SK-N-SH treated with all-trans-retinoic acid at 6 μM for 48 hours (cell line): ENCODE results near the gene TWIST2.

Source experiments
- ATAC-seq: fragments of 200-7000 bp; cut with Tn5 transposase; 3 replicates; pipeline ENCODE4 v1.9.1; 2020; ENCODE audit warnings: mild to moderate bottlenecking, moderate library complexity
- ARNTL ChIP-seq: fragments of 450-650 bp; formaldehyde crosslinking; IDR thresholded peaks from 2 replicates; pipeline ENCODE4 v1.5.0; 2020; ENCODE audit warnings: low read depth, mild to moderate bottlenecking, moderate library complexity, borderline replicate concordance
- BACH2 ChIP-seq: fragments of 250-450 bp; sonication (Bioruptor Pico); IDR thresholded peaks from 2 replicates; pipeline ENCODE4 v1.9.0; 2021; ENCODE audit warnings: mild to moderate bottlenecking, borderline replicate concordance
- CREB5 ChIP-seq: fragments of 250-450 bp; sonication (Bioruptor Pico); IDR thresholded peaks from 2 replicates; pipeline ENCODE4 v1.5.1; 2020; ENCODE audit warnings: low read depth, mild to moderate bottlenecking, moderate library complexity
- CSRNP3 ChIP-seq: fragments of 250-450 bp; sonication (Bioruptor Pico); IDR thresholded peaks from 2 replicates; pipeline ENCODE4 v1.5.1; 2021; ENCODE audit warnings: mild to moderate bottlenecking, moderate library complexity
- ESRRG ChIP-seq: fragments of 250-450 bp; sonication (Bioruptor Pico); IDR thresholded peaks from 2 replicates; pipeline ENCODE4 v1.6.1; 2021; ENCODE audit warnings: mild to moderate bottlenecking
- ISL1 ChIP-seq: fragments of 250-450 bp; sonication (Bioruptor Pico); IDR thresholded peaks from 2 replicates; pipeline ENCODE4 v2.1.2; 2022; ENCODE audit warnings: mild to moderate bottlenecking, moderate library complexity
- OSR1 ChIP-seq: fragments of 250-450 bp; sonication (Bioruptor Pico); IDR thresholded peaks from 2 replicates; pipeline ENCODE4 v1.8.0; 2022; ENCODE audit warnings: moderate library complexity, mild to moderate bottlenecking, inconsistent platforms
- POU6F1 ChIP-seq: fragments of 250-450 bp; sonication (Bioruptor Pico); IDR thresholded peaks from 2 replicates; pipeline ENCODE4 v1.8.0; 2021; ENCODE audit warnings: low read depth, mild to moderate bottlenecking, moderate library complexity, borderline replicate concordance
- PPARA ChIP-seq: fragments of 250-450 bp; sonication (Bioruptor Pico); IDR thresholded peaks from 2 replicates; pipeline ENCODE4 v1.5.0; 2020; ENCODE audit warnings: mild to moderate bottlenecking, borderline replicate concordance
- RARB ChIP-seq: fragments of 250-450 bp; sonication (Bioruptor Pico); IDR thresholded peaks from 2 replicates; pipeline ENCODE4 v1.8.0; 2021; ENCODE audit warnings: mild to moderate bottlenecking, moderate library complexity
- TCF4 ChIP-seq: fragments of 250-450 bp; sonication (Bioruptor Pico); IDR thresholded peaks from 2 replicates; pipeline ENCODE4 v1.8.0; 2021; ENCODE audit warnings: mild to moderate bottlenecking, moderate library complexity, borderline replicate concordance
- TOX ChIP-seq: fragments of 250-450 bp; sonication (Bioruptor Pico); IDR thresholded peaks from 2 replicates; pipeline ENCODE4 v1.8.0; 2021; ENCODE audit warnings: mild to moderate bottlenecking, moderate library complexity, borderline replicate concordance
- TSHZ2 ChIP-seq: fragments of 250-450 bp; sonication (Bioruptor Pico); IDR thresholded peaks from 2 replicates; pipeline ENCODE4 v1.5.0; 2020; ENCODE audit warnings: mild to moderate bottlenecking, moderate library complexity
- ZFP3 ChIP-seq: fragments of 250-450 bp; sonication (Bioruptor Pico); IDR thresholded peaks from 2 replicates; pipeline ENCODE4 v1.5.0; 2020; ENCODE audit warnings: mild to moderate bottlenecking, moderate library complexity
- ZNF565 ChIP-seq: fragments of 450-650 bp; formaldehyde crosslinking; conservative IDR thresholded peaks from 2 replicates; pipeline ENCODE4 v1.5.0; 2020; ENCODE audit warnings: low read depth, mild to moderate bottlenecking, moderate library complexity
- ZNF70 ChIP-seq: fragments of 450-650 bp; formaldehyde crosslinking; IDR thresholded peaks from 2 replicates; pipeline ENCODE4 v1.5.0; 2020; ENCODE audit warnings: mild to moderate bottlenecking, moderate library complexity
- ZNF8 ChIP-seq: fragments of 450-650 bp; formaldehyde crosslinking; IDR thresholded peaks from 2 replicates; pipeline ENCODE4 v1.5.0; 2020; ENCODE audit warnings: mild to moderate bottlenecking, moderate library complexity
- TF ChIP-seq, protein P1 (sequence below): fragments of 250-450 bp; sonication (Bioruptor Pico); IDR thresholded peaks from 2 replicates; pipeline ENCODE4 v1.8.0; 2020; ENCODE audit warnings: mild to moderate bottlenecking, moderate library complexity, borderline replicate concordance

Gene TWIST2

DNA sequence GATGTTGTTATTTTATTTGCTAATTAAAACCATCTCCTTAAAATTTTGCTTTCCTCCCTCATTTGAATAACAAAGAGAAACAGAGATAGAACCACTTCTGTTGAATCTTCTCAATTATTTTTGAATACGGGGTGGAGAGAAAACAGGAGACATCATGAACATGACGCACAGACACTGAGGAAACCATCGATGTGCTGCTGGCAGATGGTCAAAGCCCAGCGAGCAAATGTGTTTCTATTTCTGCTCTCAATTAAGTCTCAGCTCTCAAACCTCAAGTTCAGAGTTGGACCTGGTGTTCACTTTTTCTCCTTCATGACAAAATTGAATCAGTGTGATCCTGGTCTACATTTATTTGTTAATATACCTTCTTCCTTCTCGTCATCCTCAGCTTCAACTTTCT lies 36.1 kb upstream of the TWIST2 start:
- ATAC-seq = no peak
- TF ChIP-seq, protein P1, sequence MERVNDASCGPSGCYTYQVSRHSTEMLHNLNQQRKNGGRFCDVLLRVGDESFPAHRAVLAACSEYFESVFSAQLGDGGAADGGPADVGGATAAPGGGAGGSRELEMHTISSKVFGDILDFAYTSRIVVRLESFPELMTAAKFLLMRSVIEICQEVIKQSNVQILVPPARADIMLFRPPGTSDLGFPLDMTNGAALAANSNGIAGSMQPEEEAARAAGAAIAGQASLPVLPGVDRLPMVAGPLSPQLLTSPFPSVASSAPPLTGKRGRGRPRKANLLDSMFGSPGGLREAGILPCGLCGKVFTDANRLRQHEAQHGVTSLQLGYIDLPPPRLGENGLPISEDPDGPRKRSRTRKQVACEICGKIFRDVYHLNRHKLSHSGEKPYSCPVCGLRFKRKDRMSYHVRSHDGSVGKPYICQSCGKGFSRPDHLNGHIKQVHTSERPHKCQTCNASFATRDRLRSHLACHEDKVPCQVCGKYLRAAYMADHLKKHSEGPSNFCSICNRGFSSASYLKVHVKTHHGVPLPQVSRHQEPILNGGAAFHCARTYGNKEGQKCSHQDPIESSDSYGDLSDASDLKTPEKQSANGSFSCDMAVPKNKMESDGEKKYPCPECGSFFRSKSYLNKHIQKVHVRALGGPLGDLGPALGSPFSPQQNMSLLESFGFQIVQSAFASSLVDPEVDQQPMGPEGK (CRISPR knock-in tag) = no peak

DNA sequence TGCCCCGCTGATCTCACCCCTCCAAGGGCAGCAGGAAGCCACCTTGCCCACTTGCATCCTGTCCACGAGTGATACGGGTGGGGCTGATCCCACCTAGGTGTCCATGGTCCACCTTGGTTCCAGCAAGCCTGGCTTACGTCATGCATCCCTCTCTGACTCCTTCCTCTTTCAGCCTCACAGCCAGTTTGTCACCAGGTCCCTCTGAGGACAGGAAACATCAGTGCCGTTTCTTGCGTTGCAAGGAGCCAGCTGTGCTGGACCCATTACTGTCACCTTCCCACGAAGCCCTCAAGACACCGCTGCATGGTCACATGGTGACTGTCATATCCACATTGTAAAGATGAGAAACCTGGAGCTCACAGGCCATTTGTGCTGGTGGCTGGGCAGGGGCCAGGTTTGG lies 34.8 kb upstream of the TWIST2 start:
- ATAC-seq = no peak
- TF ChIP-seq ARNTL (CRISPR knock-in tag) (no peak), ZNF70 (CRISPR knock-in tag) (no peak), OSR1 (CRISPR knock-in tag) (no peak), BACH2 (no peak), PPARA (CRISPR knock-in tag) (no peak), TCF4 (no peak), ZNF565 (CRISPR knock-in tag) (no peak)
- TF ChIP-seq, protein P1 (CRISPR knock-in tag) = no peak

DNA sequence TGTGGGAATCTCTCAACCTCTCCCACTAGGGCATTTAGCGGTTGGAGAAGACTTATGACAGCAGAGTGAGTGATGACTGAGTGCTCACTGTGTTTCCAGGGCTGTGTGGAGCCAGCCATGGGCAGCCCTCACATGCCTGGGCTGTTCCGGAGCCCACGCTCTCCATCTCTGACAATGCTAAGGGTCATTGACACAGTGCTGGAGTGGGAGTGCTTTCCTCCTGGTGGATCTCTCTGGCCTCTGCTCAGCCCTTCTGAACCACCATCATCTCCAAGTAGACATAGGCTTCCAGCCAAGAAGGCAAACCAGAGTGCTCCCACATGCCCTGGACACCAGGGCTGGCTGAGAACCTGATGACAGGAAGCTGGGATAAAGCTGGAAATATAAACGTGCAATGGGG lies 33.1 kb upstream of the TWIST2 start:
- TF ChIP-seq POU6F1 (no peak), ZFP3 (CRISPR knock-in tag) (no peak), ZNF565 (CRISPR knock-in tag) (no peak), RARB (CRISPR knock-in tag) (no peak), ZNF70 (CRISPR knock-in tag) (no peak), TSHZ2 (CRISPR knock-in tag) (no peak), CSRNP3 (CRISPR knock-in tag) (no peak), ISL1 (CRISPR knock-in tag) (no peak), ZNF8 (no peak), TCF4 (no peak), CREB5 (CRISPR knock-in tag) (no peak), ARNTL (CRISPR knock-in tag) (no peak), PPARA (CRISPR knock-in tag) (no peak), TOX (CRISPR knock-in tag) (no peak), ESRRG (CRISPR knock-in tag) (no peak), OSR1 (CRISPR knock-in tag) (no peak), BACH2 (no peak)
- TF ChIP-seq, protein P1 (CRISPR knock-in tag) = no peak
- ATAC-seq = no peak
